ENCODE measurements around the gene CNTNAP2.
"Not testable (repeated sequence)": the region's sequence is repeated elsewhere in the genome, so short reads cannot be mapped to it uniquely, and the experiment has no call there.

Gene CNTNAP2

GRCh38 chr7:146150153-146150552 lies 33.6 kb downstream of the CNTNAP2 start:
- no peak for DNase-seq (ENCODE audit: low spot score)

GRCh38 chr7:146172112-146172511 lies 55.5 kb downstream of the CNTNAP2 start:
- DNase-seq (ENCODE audit: low spot score) = no peak

GRCh38 chr7:146175716-146176115 lies 59.1 kb downstream of the CNTNAP2 start:
- DNase-seq (ENCODE audit: low spot score) = no peak

GRCh38 chr7:146176860-146177259 lies 60.3 kb downstream of the CNTNAP2 start:
- DNase-seq (ENCODE audit: low spot score) = no peak

GRCh38 chr7:146177301-146177700 lies 60.7 kb downstream of the CNTNAP2 start:
- DNase-seq (ENCODE audit: low spot score) = no peak

- no peak for DNase-seq (ENCODE audit: low spot score)
Observed at GRCh38 chr7:146185844-146186243, 69.2 kb downstream of the CNTNAP2 start.

- DNase-seq (ENCODE audit: low spot score) = not testable (repeated sequence)
Observed at GRCh38 chr7:146191428-146191827, 74.8 kb downstream of the CNTNAP2 start.

- no peak for DNase-seq (ENCODE audit: low spot score)
Observed at GRCh38 chr7:146201945-146202344, 85.3 kb downstream of the CNTNAP2 start.

GRCh38 chr7:146206270-146206669 lies 89.7 kb downstream of the CNTNAP2 start:
- DNase-seq (ENCODE audit: low spot score) = no peak

- DNase-seq (ENCODE audit: low spot score) = no peak
Observed at GRCh38 chr7:146208492-146208891, 91.9 kb downstream of the CNTNAP2 start.

GRCh38 chr7:146214842-146215241 lies 98.2 kb downstream of the CNTNAP2 start:
- DNase-seq (ENCODE audit: low spot score) = no peak

- no peak for DNase-seq (ENCODE audit: low spot score)
Observed at GRCh38 chr7:146216396-146217041, 99.9 kb downstream of the CNTNAP2 start.

- DNase-seq (ENCODE audit: low spot score) = no peak
Observed at GRCh38 chr7:146223851-146224250, 107.2 kb downstream of the CNTNAP2 start.

- DNase-seq (ENCODE audit: low spot score) = no peak
Observed at GRCh38 chr7:146232604-146233003, 116.0 kb downstream of the CNTNAP2 start.

- no peak for DNase-seq (ENCODE audit: low spot score)
Observed at GRCh38 chr7:146235195-146235594, 118.6 kb downstream of the CNTNAP2 start.

- no peak for DNase-seq (ENCODE audit: low spot score)
Observed at GRCh38 chr7:146242661-146243060, 126.1 kb downstream of the CNTNAP2 start.

GRCh38 chr7:146247991-146248390 lies 131.4 kb downstream of the CNTNAP2 start:
- DNase-seq (ENCODE audit: low spot score) = not testable (repeated sequence)

- DNase-seq (ENCODE audit: low spot score) = not testable (repeated sequence)
Observed at GRCh38 chr7:146248744-146249143, 132.1 kb downstream of the CNTNAP2 start.

- peak; percentile 6 for DNase-seq (ENCODE audit: low spot score)
Observed at GRCh38 chr7:146249272-146249671, 132.7 kb downstream of the CNTNAP2 start.

- no peak for DNase-seq (ENCODE audit: low spot score)
Observed at GRCh38 chr7:146255609-146256008, 139.0 kb downstream of the CNTNAP2 start.

GRCh38 chr7:146262527-146262926 lies 145.9 kb downstream of the CNTNAP2 start:
- no peak for DNase-seq (ENCODE audit: low spot score)

- DNase-seq (ENCODE audit: low spot score) = no peak
Observed at GRCh38 chr7:146276888-146277287, 160.3 kb downstream of the CNTNAP2 start.

- DNase-seq (ENCODE audit: low spot score) = no peak
Observed at GRCh38 chr7:146285418-146285817, 168.8 kb downstream of the CNTNAP2 start.

GRCh38 chr7:146290746-146291145 lies 174.1 kb downstream of the CNTNAP2 start:
- no peak for DNase-seq (ENCODE audit: low spot score)
